ENCODE data around the gene CTSZ. TPM values are rescaled to one million over a fixed set of nuclear protein-coding genes. Genes with fewer than 3 reads are reported as not detected.
A peak's percentile ranks its signal among the peaks of the same experiment; 100 is the strongest.

The CTSZ gene
- total and polyA plus RNA-seq, 2 experiments from 2014 or later = 5.0 to 161 TPM

GRCh38 chr20:59028812-59029211 is 21.8 kb upstream of the CTSZ start:
- peaks cover 20% of the 10 kb centered on the region for H4K20me1 ChIP-seq (ENCODE audit: insufficient read depth, poor library complexity, severe bottlenecking)

GRCh38 chr20:59027741-59028320 is 20.8 kb upstream of the CTSZ start:
- H3K79me2 ChIP-seq = peaks cover 66% of the 10 kb centered on the region
- H3K36me3 ChIP-seq (replicated peaks; ENCODE audit: insufficient read depth, low read depth) = peaks cover 3% of the 10 kb centered on the region
- H4K20me1 ChIP-seq (ENCODE audit: insufficient read depth, poor library complexity, severe bottlenecking) = peaks cover 20% of the 10 kb centered on the region

More at GRCh38 chr20:59028812-59029211, 21.8 kb upstream of the CTSZ start:
- no peak overlapping the region for H2AFZ ChIP-seq
- peaks cover 3% of the 10 kb centered on the region for H3K36me3 ChIP-seq (replicated peaks; ENCODE audit: insufficient read depth, low read depth)
- no peak overlapping the region for H3K4me3 ChIP-seq
- peaks cover 27% of the 10 kb centered on the region for H3K4me1 ChIP-seq (ENCODE audit: insufficient read depth)
- H3K9me2 ChIP-seq (replicated peaks; ENCODE audit: insufficient read depth) = no peaks in the 10 kb centered on the region
- H3K27ac ChIP-seq = peak overlapping the region; percentile 6
- whole genome bisulfite sequencing (ENCODE audit: low lambda C conversion rate, missing lambda C conversion rate) = 30% methylated on average over 2 of the region's 2 CpGs
- no peaks in the 10 kb centered on the region for H3K9me3 ChIP-seq (ENCODE audit: low read depth)
- H3K27me3 ChIP-seq = no peaks in the 10 kb centered on the region
- TF ChIP-seq CTCF (IDR thresholded peaks at IDR 0.05; ENCODE audit: poor library complexity) (no peak), EZH2 (IDR thresholded peaks at IDR 0.05; ENCODE audit: borderline replicate concordance) (no peak), EZH2phosphoT487 (IDR thresholded peaks at IDR 0.05; ENCODE audit: low read depth, severe bottlenecking, unreplicated experiment) (no peak)
- H3K79me2 ChIP-seq = peaks cover 66% of the 10 kb centered on the region
- DNase-seq (ENCODE audit: low spot score) = no peak
- peak overlapping the region; percentile 92 for H3K4me2 ChIP-seq

GRCh38 chr20:59026904-59027740 is 20.1 kb upstream of the CTSZ start:
- H3K27me3 ChIP-seq = no peaks in the 10 kb centered on the region
- no peak for DNase-seq (ENCODE audit: low spot score)
- no peak overlapping the region for H2AFZ ChIP-seq
- no peak overlapping the region for H3K27ac ChIP-seq
- WGBS (ENCODE audit: low lambda C conversion rate, missing lambda C conversion rate) = 87% methylated on average over 5 of the region's 5 CpGs
- H3K9me3 ChIP-seq (ENCODE audit: low read depth) = no peaks in the 10 kb centered on the region
- H3K4me3 ChIP-seq = no peak overlapping the region
- no peak for TF ChIP-seq EZH2phosphoT487 (IDR thresholded peaks at IDR 0.05; ENCODE audit: low read depth, severe bottlenecking, unreplicated experiment)
- no peak for TF ChIP-seq CTCF (IDR thresholded peaks at IDR 0.05; ENCODE audit: poor library complexity)
- no peak for TF ChIP-seq EZH2 (IDR thresholded peaks at IDR 0.05; ENCODE audit: borderline replicate concordance)
- H3K4me1 ChIP-seq (ENCODE audit: insufficient read depth) = peaks cover 22% of the 10 kb centered on the region
- H4K20me1 ChIP-seq (ENCODE audit: insufficient read depth, poor library complexity, severe bottlenecking) = peaks cover 20% of the 10 kb centered on the region
- H3K4me2 ChIP-seq = no peak overlapping the region
- H3K9me2 ChIP-seq (replicated peaks; ENCODE audit: insufficient read depth) = no peaks in the 10 kb centered on the region
- peaks cover 66% of the 10 kb centered on the region for H3K79me2 ChIP-seq
- H3K36me3 ChIP-seq (replicated peaks; ENCODE audit: insufficient read depth, low read depth) = peaks cover 3% of the 10 kb centered on the region

More at GRCh38 chr20:59027741-59028320, 20.8 kb upstream of the CTSZ start:
- Histone ChIP-seq H3K27me3 (no peaks in the 10 kb centered on the region), H3K9me3 (ENCODE audit: low read depth) (no peaks in the 10 kb centered on the region), H3K4me2 (peak overlapping the region; percentile 92), H2AFZ (no peak overlapping the region), H3K4me3 (no peak overlapping the region), H3K4me1 (ENCODE audit: insufficient read depth) (peaks cover 22% of the 10 kb centered on the region), H3K9me2 (replicated peaks; ENCODE audit: insufficient read depth) (no peaks in the 10 kb centered on the region), H3K27ac (no peak overlapping the region)
- DNase-seq (ENCODE audit: low spot score) = no peak
- WGBS (ENCODE audit: low lambda C conversion rate, missing lambda C conversion rate) = 76% methylated on average over 8 of the region's 8 CpGs
- TF ChIP-seq CTCF (IDR thresholded peaks at IDR 0.05; ENCODE audit: poor library complexity) = no peak
- no peak for TF ChIP-seq EZH2 (IDR thresholded peaks at IDR 0.05; ENCODE audit: borderline replicate concordance)
- TF ChIP-seq EZH2phosphoT487 (IDR thresholded peaks at IDR 0.05; ENCODE audit: low read depth, severe bottlenecking, unreplicated experiment) = no peak
